K562 (cell line): ENCODE measurements around the gene RAD21L1. TPM values are rescaled to one million over a fixed set of nuclear protein-coding genes. Genes with fewer than 3 reads are reported as not detected.

Source experiments
- ATAC-seq: fragments of 200-7000 bp; cut with Tn5 transposase; 3 replicates; pipeline ENCODE4 v1.9.1; 2020; ENCODE audit warnings: moderate library complexity
- BruUV-seq: library from RNA; stranded (reverse); fragments of 400-500 nt; replicated peaks from 2 replicates; lab custom pipeline; 2021; lab: Mats Ljungman, UMichigan
- CTCF ChIA-PET: fragments of 300-600 bp; formaldehyde crosslinking; extraction: SDS; loops from one replicate; lab custom pipeline; 2021; ENCODE audit warnings: low intra/inter-chr PET ratio; lab: Yijun Ruan, JAX
- POLR2A ChIA-PET: fragments of 300-600, 350-650 bp; sonication (Branson Sonifier 250); formaldehyde crosslinking; extraction: SDS; loops from one replicate; lab custom pipeline; 2021; ENCODE audit warnings: antibody characterized with exemption, inconsistent platforms; lab: Yijun Ruan, JAX
- DNase-seq, 4 experiments: peaks; one replicate each; pipeline versions ENCODE4 v3.0.0 to v3.0.0-alpha.2; 2011 to 2018; ENCODE audit warnings: low spot score in 3 of 4, mixed read lengths in 3 of 4; ENCODE audit errors: extremely low read depth in 1 of 4
- FAIRE-seq: peaks from 2 replicates; lab custom pipeline; 2011; peaks lifted over from hg19 to GRCh38; lab: Jason Lieb, UNC
- H2AFZ ChIP-seq: 2 replicates; pipeline ENCODE4 v1.6.0; 2011; ENCODE audit warnings: low read depth, low read length, control low read depth, inconsistent platforms
- H3K27ac ChIP-seq: fragments of 200-600 bp; 3 replicates; pipeline ENCODE4 v1.8.0; 2011; ENCODE audit warnings: low read depth, mild to moderate bottlenecking, control low read depth, inconsistent platforms, low read length, moderate library complexity, mixed read lengths; ENCODE audit errors: extremely low read depth
- H3K27me3 ChIP-seq, 2 experiments: fragments of 300-600 bp in 1 of 2; 2 replicates in 1 of 2; 3 replicates in 1 of 2; pipeline versions ENCODE4 v1.6.0 to v1.8.0; 2011; ENCODE audit warnings: inconsistent platforms in 2 of 2, low read length in 2 of 2, mild to moderate bottlenecking in 1 of 2, mixed read lengths in 1 of 2, moderate library complexity in 1 of 2; ENCODE audit not compliant: control insufficient read depth in 2 of 2, insufficient read depth in 2 of 2
- H3K36me3 ChIP-seq: fragments of 300-600 bp; 3 replicates; pipeline ENCODE4 v1.8.0; 2011; ENCODE audit warnings: mild to moderate bottlenecking, low read length, inconsistent platforms; ENCODE audit not compliant: control insufficient read depth, insufficient read depth
- H3K4me1 ChIP-seq, 2 experiments: fragments of 200-600 bp in 1 of 2; replicated peaks in 1 of 2; 2 replicates in 1 of 2; 3 replicates in 1 of 2; pipeline versions ENCODE4 v1.5.1 to v1.8.0; 2011; ENCODE audit warnings: inconsistent platforms in 2 of 2, low read length in 2 of 2, mild to moderate bottlenecking in 1 of 2, mixed read lengths in 1 of 2, moderate library complexity in 1 of 2; ENCODE audit not compliant: control insufficient read depth in 2 of 2, insufficient read depth in 2 of 2
- H3K4me2 ChIP-seq: 2 replicates; pipeline ENCODE4 v1.6.1; 2011; ENCODE audit warnings: low read length, control low read depth, inconsistent platforms, mixed read lengths; ENCODE audit not compliant: insufficient read depth
- H3K4me3 ChIP-seq: fragments of 200-600 bp; sonication (generic), shearing (Covaris generic); 2 replicates; pipeline ENCODE4 v1.5.1; 2016; ENCODE audit warnings: control low read depth, inconsistent platforms
- H3K79me2 ChIP-seq: fragments of 200-600 bp; 3 replicates; pipeline ENCODE4 v1.8.0; 2011; ENCODE audit warnings: low read length, inconsistent platforms; ENCODE audit not compliant: control insufficient read depth, insufficient read depth
- H3K9ac ChIP-seq, 2 experiments: 2 replicates each; pipeline versions ENCODE4 v1.6.0 to v1.6.1; 2011; ENCODE audit warnings: low read depth in 2 of 2, low read length in 2 of 2, control low read depth in 1 of 2, inconsistent platforms in 1 of 2, mild to moderate bottlenecking in 1 of 2, mixed read lengths in 1 of 2; ENCODE audit not compliant: insufficient read depth in 1 of 2
- H3K9me1 ChIP-seq: one replicate; pipeline ENCODE4 v1.6.0; 2011; ENCODE audit warnings: inconsistent platforms, mild to moderate bottlenecking, low read length, moderate library complexity; ENCODE audit not compliant: control insufficient read depth, insufficient read depth
- H3K9me3 ChIP-seq: replicated peaks from 2 replicates; pipeline ENCODE4 v1.5.1; 2011; ENCODE audit warnings: low read depth, low read length, inconsistent platforms; ENCODE audit not compliant: control insufficient read depth, insufficient read depth
- H4K20me1 ChIP-seq: replicated peaks from 2 replicates; pipeline ENCODE4 v1.6.1; 2011; ENCODE audit warnings: low read length, inconsistent platforms, mixed read lengths; ENCODE audit not compliant: control insufficient read depth, insufficient read depth
- CBFA2T2 ChIP-seq: fragments of 450-650 bp; conservative IDR thresholded peaks from 2 replicates; pipeline ENCODE4 v1.6.1; 2017; ENCODE audit warnings: mild to moderate bottlenecking
- SMAD2 ChIP-seq: fragments of 150-350 bp; IDR thresholded peaks from 2 replicates; pipeline ENCODE4 v1.6.1; 2014; ENCODE audit warnings: low read depth, mild to moderate bottlenecking, low read length
- ZFX ChIP-seq: sonication (generic); formaldehyde crosslinking; IDR thresholded peaks from 2 replicates; pipeline ENCODE4 v1.8.0; 2022; ENCODE audit warnings: mild to moderate bottlenecking, missing genetic modification reagents, moderate library complexity
- WGBS: fragments of 100-300 bp; shearing (Covaris generic); methylation state at CpG from one replicate; pipeline ENCODE4 v1.1.6; 2016; ENCODE audit warnings: low coverage, mixed read lengths; ENCODE audit not compliant: insufficient coverage; ENCODE audit errors: missing lambda C conversion rate; 5-methylcytosine and 5-hydroxymethylcytosine counted together
- in situ Hi-C: fragments of 300-500 bp; cut with MboI; formaldehyde crosslinking; loops from 4 replicates; pipeline ENCODE4 v1.15.0; 2018; ENCODE audit warnings: inconsistent platforms, mixed read lengths
- intact Hi-C: fragments of 100-400 bp; cut with micrococcal nuclease; formaldehyde crosslinking; loops from 2 replicates; pipeline ENCODE4 v1.14.2; 2022
- polyA plus RNA-seq, 8 experiments: library from polyadenylated mRNA; depleted of rRNA in 4 of 8; stranded (reverse) in 5 of 8; unstranded in 3 of 8; fragments of >200 nt; fragmentation: Nextera tagmentation in 2 of 8; fragmentation: Illumina TruSeq in 1 of 8; extraction: Ambion mirVana in 2 of 8; extraction: Trizol in 1 of 8; gene quantifications; 2 replicates each; pipeline versions ENCODE4 v1.2.1 to v1.2.3, GENCODE V29; 2011 to 2014; ENCODE audit warnings: inconsistent platforms in 1 of 8, missing spikeins in 1 of 8
- total RNA-seq, 7 experiments: library from RNA; depleted of rRNA in 6 of 7; stranded (reverse); fragments of >200 nt in 6 of 7; fragmentation: Illumina TruSeq in 2 of 7; extraction: Trizol in 2 of 7; gene quantifications; 2 replicates each; pipeline versions ENCODE4 v1.2.1 to v1.2.3, GENCODE V29; 2011 to 2021; ENCODE audit warnings: low replicate concordance in 1 of 7
- TF ChIP-seq, protein P1 (sequence below): fragments of 250-450 bp; sonication (Bioruptor Pico); IDR thresholded peaks from 2 replicates; pipeline ENCODE4 v1.8.0; 2022; ENCODE audit warnings: moderate library complexity, mild to moderate bottlenecking, inconsistent platforms

RAD21L1 gene
- total and polyA plus RNA-seq, 9 of the 15 experiments (the other 6 are each of a cell fraction or from before 2014, with no cell fraction given), result 0.17 to 1.7 (median 0.45) TPM; not detected in 1

GRCh38 chr20:1210501-1210900 lies 15.3 kb upstream of the RAD21L1 start:
- Histone ChIP-seq H3K36me3 (no peaks in the 10 kb centered on the region), H3K9me3 (no peaks in the 10 kb centered on the region; the same call in 1 of the 2 replicates), H3K9me1 (no peaks in the 10 kb centered on the region), H3K9ac (no peak overlapping the region), H2AFZ (no peak overlapping the region), H3K4me1 (peaks cover 8 to 31% of the 10 kb centered on the region in 2 experiments; a peak in 4 of 5 replicates), H3K4me2 (no peak overlapping the region), H3K27ac (no peak overlapping the region), H4K20me1 (no peaks in the 10 kb centered on the region), H3K4me3 (no peak overlapping the region), H3K27me3 (no peaks in the 10 kb centered on the region), H3K79me2 (no peaks in the 10 kb centered on the region)
- POLR2A ChIA-PET, result interaction anchor here (0.6 to 1.2 kb wide), 2 partner anchors 19 to 27 kb away, joined by 3 read pairs; no protein-coding TSS in a partner anchor
- no peak for DNase-seq
- in situ Hi-C loops, result no loop called here
- CTCF ChIA-PET, result interaction anchor here (1.0 kb wide), 1 partner anchor 395 kb away, joined by 3 read pairs; no protein-coding TSS in a partner anchor
- TF ChIP-seq, protein P1, sequence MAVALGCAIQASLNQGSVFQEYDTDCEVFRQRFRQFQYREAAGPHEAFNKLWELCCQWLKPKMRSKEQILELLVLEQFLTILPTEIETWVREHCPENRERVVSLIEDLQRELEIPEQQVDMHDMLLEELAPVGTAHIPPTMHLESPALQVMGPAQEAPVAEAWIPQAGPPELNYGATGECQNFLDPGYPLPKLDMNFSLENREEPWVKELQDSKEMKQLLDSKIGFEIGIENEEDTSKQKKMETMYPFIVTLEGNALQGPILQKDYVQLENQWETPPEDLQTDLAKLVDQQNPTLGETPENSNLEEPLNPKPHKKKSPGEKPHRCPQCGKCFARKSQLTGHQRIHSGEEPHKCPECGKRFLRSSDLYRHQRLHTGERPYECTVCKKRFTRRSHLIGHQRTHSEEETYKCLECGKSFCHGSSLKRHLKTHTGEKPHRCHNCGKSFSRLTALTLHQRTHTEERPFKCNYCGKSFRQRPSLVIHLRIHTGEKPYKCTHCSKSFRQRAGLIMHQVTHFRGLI, result no peak
- TF ChIP-seq CBFA2T2 (no peak), SMAD2 (no peak), ZFX (CRISPR knock-in tag) (no peak)
- no peak for FAIRE-seq
- no TSS peak for BruUV-seq
- ATAC-seq, result no peak
- intact Hi-C loops, result loop anchor here (5.0 to 10.0 kb wide), 5 partner anchors 33 to 236 kb away; partner anchors contain the start of genes FKBP1A and PSMF1
- WGBS, result 50% methylated on average over 1 of the region's 1 CpG
